SKM-1 treated with dmso at 0.1 percent for 144 hours (cell line): ENCODE data around the gene CAPN7.

ENCODE experiments used
- DNase-seq: peaks from one replicate; lab custom pipeline; 2025; ENCODE audit not compliant: unreplicated experiment; lab: John Stamatoyannopoulos, UW

CAPN7 gene

GRCh38 chr3:15294929-15295328 lies 88.9 kb downstream of the CAPN7 start:
- peak; percentile 31 for DNase-seq

- peak; percentile 95 for DNase-seq
Measured at GRCh38 chr3:15295506-15295905, 89.5 kb downstream of the CAPN7 start.

GRCh38 chr3:15297608-15298350 lies 91.7 kb downstream of the CAPN7 start:
- no peak for DNase-seq

GRCh38 chr3:15298504-15298903 lies 92.5 kb downstream of the CAPN7 start:
- no peak for DNase-seq

- DNase-seq: no peak
Measured at GRCh38 chr3:15299036-15299435, 93.0 kb downstream of the CAPN7 start.

- peak; percentile 12 for DNase-seq
Measured at GRCh38 chr3:15300323-15301078, 94.5 kb downstream of the CAPN7 start.

- DNase-seq: no peak
Measured at GRCh38 chr3:15301761-15302160, 95.7 kb downstream of the CAPN7 start.
